ENCODE results near the gene CNTN6.

The CNTN6 gene

GRCh38 chr3:1092771-1093170 lies at the start of gene CNTN6:
Gene CNTN6, plus strand, starts transcription at chr3:1093024. Its CDS starts 54,985 bp downstream, at chr3:1148009.
- DNase-seq = peak in 17 of 56 donors; percentile 0 to 37 (median 5)

GRCh38 chr3:1048558-1048957 lies 44.3 kb upstream of the CNTN6 start:
- DNase-seq = no peak

GRCh38 chr3:1055870-1056269 lies 37.0 kb upstream of the CNTN6 start:
- DNase-seq = no peak

- DNase-seq = no peak
These were observed 36.1 kb upstream of the CNTN6 start for GRCh38 chr3:1056744-1057143.

- DNase-seq = no peak
These were observed 35.4 kb upstream of the CNTN6 start for GRCh38 chr3:1057436-1057835.

GRCh38 chr3:1068985-1069384 lies 23.8 kb upstream of the CNTN6 start:
- DNase-seq = no peak

- no peak for DNase-seq
These were observed 20.8 kb upstream of the CNTN6 start for GRCh38 chr3:1072041-1072440.

GRCh38 chr3:1079662-1080061 lies 13.2 kb upstream of the CNTN6 start:
- DNase-seq = peak in 1 of 56 donors; percentile 3

- DNase-seq = peak in 20 of 56 donors; percentile 0 to 43 (median 9)
These were observed 10.7 kb upstream of the CNTN6 start for GRCh38 chr3:1082108-1082507.

- DNase-seq = no peak
These were observed 5.7 kb upstream of the CNTN6 start for GRCh38 chr3:1087066-1087560.

GRCh38 chr3:1088503-1088902 lies 4.3 kb upstream of the CNTN6 start:
- DNase-seq = no peak

- no peak for DNase-seq
These were observed 1.5 kb upstream of the CNTN6 start for GRCh38 chr3:1091286-1091685.

GRCh38 chr3:1092061-1092460 lies 763 bp upstream of the CNTN6 start:
- DNase-seq = no peak

- DNase-seq = no peak
These were observed 393 bp downstream of the CNTN6 start for GRCh38 chr3:1093217-1093616.

- DNase-seq = no peak
These were observed 10.7 kb downstream of the CNTN6 start for GRCh38 chr3:1103525-1103924.

GRCh38 chr3:1117843-1118473 lies 25.1 kb downstream of the CNTN6 start:
- no peak for DNase-seq

GRCh38 chr3:1131166-1131565 lies 38.3 kb downstream of the CNTN6 start:
- DNase-seq = no peak

- no peak for DNase-seq
These were observed 42.4 kb downstream of the CNTN6 start for GRCh38 chr3:1135194-1135593.

- no peak for DNase-seq
These were observed 45.2 kb downstream of the CNTN6 start for GRCh38 chr3:1138036-1138435.

- no peak for DNase-seq
These were observed 46.2 kb downstream of the CNTN6 start for GRCh38 chr3:1139071-1139470.

- DNase-seq = no peak
These were observed 54.5 kb downstream of the CNTN6 start for GRCh38 chr3:1147326-1147725.

GRCh38 chr3:1147819-1148218 lies 55.0 kb downstream of the CNTN6 start:
- DNase-seq = no peak

- no peak for DNase-seq
These were observed 71.3 kb downstream of the CNTN6 start for GRCh38 chr3:1164101-1164500.

GRCh38 chr3:1171320-1171719 lies 78.5 kb downstream of the CNTN6 start:
- no peak for DNase-seq

Data from amygdala (tissue), 56 donors.